PC-9 (cell line): ENCODE results near the gene PDE4D. TPM values are rescaled to one million over a fixed set of nuclear protein-coding genes. Genes with fewer than 3 reads are reported as not detected.

Experiments used
- BruUV-seq: library from RNA; stranded (reverse); fragments of 400-500 nt; replicated peaks from 2 replicates; lab custom pipeline; 2021; lab: Mats Ljungman, UMichigan
- CTCF ChIA-PET: fragments of 300-600 bp; sonication (Branson Sonifier 250); formaldehyde crosslinking; loops from one replicate; lab custom pipeline; 2022; ENCODE audit warnings: antibody characterized with exemption; lab: Charles Lee
- POLR2A ChIA-PET: fragments of 300-600 bp; sonication (Branson Sonifier 250); formaldehyde crosslinking; loops from one replicate; lab custom pipeline; 2022; ENCODE audit warnings: antibody characterized with exemption; ENCODE audit not compliant: unreplicated experiment; lab: Charles Lee
- DNase-seq, 2 experiments: peaks; one replicate each; pipeline versions ENCODE4 v3.0.0 to v3.0.0-alpha.2; 2015 to 2022; ENCODE audit warnings: mixed read lengths in 1 of 2
- H2AFZ ChIP-seq: fragments of 200-600 bp; sonication (generic); 2 replicates; pipeline ENCODE4 v1.8.1; 2017; ENCODE audit warnings: antibody characterized with exemption
- H3F3A ChIP-seq: fragments of 200-600 bp; sonication (generic); 2 replicates; pipeline ENCODE4 v1.8.1; 2017; ENCODE audit warnings: antibody characterized with exemption, mild to moderate bottlenecking, low read depth; ENCODE audit not compliant: insufficient read depth
- H3K27ac ChIP-seq: fragments of 200-600 bp; sonication (generic); 2 replicates; pipeline ENCODE4 v1.6.1; 2016; ENCODE audit warnings: mixed run types
- H3K27me3 ChIP-seq: fragments of 200-600 bp; sonication (generic); 2 replicates; pipeline ENCODE4 v1.6.1; 2016; ENCODE audit warnings: low read depth, mixed run types; ENCODE audit not compliant: insufficient read depth
- H3K36me3 ChIP-seq: fragments of 200-600 bp; sonication (generic); 2 replicates; pipeline ENCODE4 v1.6.1; 2016; ENCODE audit warnings: low read depth, mixed run types
- H3K4me1 ChIP-seq: fragments of 200-600 bp; sonication (generic); replicated peaks from 2 replicates; pipeline ENCODE4 v1.6.1; 2016; ENCODE audit warnings: mixed run types; ENCODE audit not compliant: insufficient read depth
- H3K4me2 ChIP-seq: fragments of 200-600 bp; sonication (generic); 2 replicates; pipeline ENCODE4 v1.6.1; 2017; ENCODE audit warnings: mixed run types
- H3K4me3 ChIP-seq: fragments of 200-600 bp; sonication (generic); 2 replicates; pipeline ENCODE4 v1.6.1; 2016; ENCODE audit warnings: mixed run types
- H3K79me2 ChIP-seq: fragments of 200-600 bp; sonication (generic); 2 replicates; pipeline ENCODE4 v1.6.1; 2017; ENCODE audit warnings: low read depth, mixed run types
- H3K9me2 ChIP-seq: fragments of 200-600 bp; sonication (generic); 2 replicates; pipeline ENCODE4 v1.8.1; 2017; ENCODE audit warnings: mild to moderate bottlenecking; ENCODE audit not compliant: insufficient read depth
- H3K9me3 ChIP-seq: fragments of 200-600 bp; sonication (generic); 2 replicates; pipeline ENCODE4 v1.8.1; 2016; ENCODE audit warnings: low read depth; ENCODE audit not compliant: insufficient read depth
- H4K20me1 ChIP-seq: fragments of 200-600 bp; sonication (generic); 2 replicates; pipeline ENCODE4 v1.8.1; 2017; ENCODE audit not compliant: insufficient read depth
- EZH2 ChIP-seq: fragments of 200-600 bp; sonication (generic); IDR thresholded peaks from 2 replicates; pipeline ENCODE4 v1.8.0; 2017; ENCODE audit warnings: antibody characterized with exemption, low read depth
- intact Hi-C: fragments of 100-400 bp; cut with micrococcal nuclease; formaldehyde crosslinking; loops from one replicate; pipeline ENCODE4 v1.10.0; 2022; ENCODE audit not compliant: unreplicated experiment
- total RNA-seq: library from RNA; stranded (reverse); gene quantifications from 2 replicates; pipeline ENCODE4 v1.2.3, GENCODE V29; 2021
- TF ChIP-seq, protein P1 (sequence below): fragments of 200-600 bp; sonication (generic); conservative IDR thresholded peaks from 2 replicates; pipeline ENCODE4 v1.6.1; 2017; ENCODE audit warnings: mixed run types, antibody characterized with exemption, mild to moderate bottlenecking, moderate library complexity

PDE4D gene
- total RNA-seq, 1 experiment from 2014 or later = 9.8 TPM

- intact Hi-C loops = no loop called here
- no peak overlapping the region for H3K27ac ChIP-seq
Observed at GRCh38 chr5:58974601-58975000, 918.9 kb downstream of the PDE4D start.

DNA sequence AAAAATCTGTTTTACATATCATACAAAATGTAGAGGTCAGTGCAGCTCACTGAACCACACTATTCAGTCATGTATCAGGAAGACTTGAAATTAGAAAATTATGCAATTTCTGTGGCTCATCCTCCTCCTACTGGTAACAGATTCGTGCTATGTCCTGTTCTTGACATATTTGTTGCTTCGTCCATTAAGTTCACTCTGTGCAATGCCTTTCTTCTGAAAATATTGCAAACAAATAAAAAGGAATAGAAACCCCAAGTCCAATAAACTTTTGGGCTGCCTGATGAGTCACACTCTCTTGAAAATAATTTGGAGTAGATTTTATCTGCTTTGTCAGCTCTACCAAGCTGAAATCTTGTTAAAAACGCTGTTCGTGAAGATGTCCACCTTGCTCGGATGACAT, 919.4 kb downstream of the PDE4D start:
- CTCF ChIA-PET = no interaction called here
- BruUV-seq = no TSS peak
- intact Hi-C loops = no loop called here

More at GRCh38 chr5:58974601-58975000, 918.9 kb downstream of the PDE4D start:
- Histone ChIP-seq H4K20me1 (no peaks in the 10 kb centered on the region), H3K4me3 (no peak overlapping the region), H3K9me2 (peaks cover 2% of the 10 kb centered on the region; the same call in 1 of the 2 replicates), H3K27me3 (no peaks in the 10 kb centered on the region), H3K36me3 (no peaks in the 10 kb centered on the region; the same call in 1 of the 2 replicates), H3K79me2 (no peaks in the 10 kb centered on the region), H3K4me1 (no peaks in the 10 kb centered on the region), H3K9me3 (no peaks in the 10 kb centered on the region), H2AFZ (no peak overlapping the region), H3F3A (no peaks in the 10 kb centered on the region), H3K4me2 (no peak overlapping the region)
- ChIA-PET CTCF (no interaction called here), POLR2A (no interaction called here)
- BruUV-seq = no TSS peak
- DNase-seq = no peak
- TF ChIP-seq, protein P1, sequence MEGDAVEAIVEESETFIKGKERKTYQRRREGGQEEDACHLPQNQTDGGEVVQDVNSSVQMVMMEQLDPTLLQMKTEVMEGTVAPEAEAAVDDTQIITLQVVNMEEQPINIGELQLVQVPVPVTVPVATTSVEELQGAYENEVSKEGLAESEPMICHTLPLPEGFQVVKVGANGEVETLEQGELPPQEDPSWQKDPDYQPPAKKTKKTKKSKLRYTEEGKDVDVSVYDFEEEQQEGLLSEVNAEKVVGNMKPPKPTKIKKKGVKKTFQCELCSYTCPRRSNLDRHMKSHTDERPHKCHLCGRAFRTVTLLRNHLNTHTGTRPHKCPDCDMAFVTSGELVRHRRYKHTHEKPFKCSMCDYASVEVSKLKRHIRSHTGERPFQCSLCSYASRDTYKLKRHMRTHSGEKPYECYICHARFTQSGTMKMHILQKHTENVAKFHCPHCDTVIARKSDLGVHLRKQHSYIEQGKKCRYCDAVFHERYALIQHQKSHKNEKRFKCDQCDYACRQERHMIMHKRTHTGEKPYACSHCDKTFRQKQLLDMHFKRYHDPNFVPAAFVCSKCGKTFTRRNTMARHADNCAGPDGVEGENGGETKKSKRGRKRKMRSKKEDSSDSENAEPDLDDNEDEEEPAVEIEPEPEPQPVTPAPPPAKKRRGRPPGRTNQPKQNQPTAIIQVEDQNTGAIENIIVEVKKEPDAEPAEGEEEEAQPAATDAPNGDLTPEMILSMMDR = no peak
- TF ChIP-seq EZH2 = no peak

GRCh38 chr5:58972301-58972700, 921.2 kb downstream of the PDE4D start:
- H3K36me3 ChIP-seq = no peaks in the 10 kb centered on the region; the same call in 1 of the 2 replicates
- H3F3A ChIP-seq = no peaks in the 10 kb centered on the region
- no peak overlapping the region for H3K4me2 ChIP-seq
- no peak for DNase-seq
- ChIA-PET POLR2A (no interaction called here), CTCF (no interaction called here)
- H3K4me3 ChIP-seq = no peak overlapping the region
- no peak for TF ChIP-seq EZH2
- TF ChIP-seq, protein P1 = no peak
- peaks cover 2% of the 10 kb centered on the region; the same call in 1 of the 2 replicates for H3K9me2 ChIP-seq
- no peak overlapping the region for H2AFZ ChIP-seq
- no peaks in the 10 kb centered on the region for H3K4me1 ChIP-seq
- no peaks in the 10 kb centered on the region for H3K27me3 ChIP-seq
- no peaks in the 10 kb centered on the region for H4K20me1 ChIP-seq
- no peaks in the 10 kb centered on the region for H3K9me3 ChIP-seq
- BruUV-seq = no TSS peak
- intact Hi-C loops = no loop called here
- no peaks in the 10 kb centered on the region for H3K79me2 ChIP-seq
- H3K27ac ChIP-seq = no peak overlapping the region

More for the DNA sequence above, 919.4 kb downstream of the PDE4D start:
- peaks cover 2% of the 10 kb centered on the region; the same call in 1 of the 2 replicates for H3K9me2 ChIP-seq
- no peaks in the 10 kb centered on the region for H3K79me2 ChIP-seq
- no peaks in the 10 kb centered on the region for H3F3A ChIP-seq
- DNase-seq = no peak
- no peaks in the 10 kb centered on the region for H3K9me3 ChIP-seq
- H3K4me1 ChIP-seq = no peaks in the 10 kb centered on the region
- no peak overlapping the region for H3K27ac ChIP-seq
- no peaks in the 10 kb centered on the region; the same call in 1 of the 2 replicates for H3K36me3 ChIP-seq
- H3K27me3 ChIP-seq = no peaks in the 10 kb centered on the region
- POLR2A ChIA-PET = no interaction called here
- TF ChIP-seq, protein P1 = no peak
- H3K4me3 ChIP-seq = no peak overlapping the region
- no peak overlapping the region for H3K4me2 ChIP-seq
- H4K20me1 ChIP-seq = no peaks in the 10 kb centered on the region
- no peak overlapping the region for H2AFZ ChIP-seq
